KOPT-K1 (cell line): ENCODE data around the gene GRPR.

Source experiments
- H3K27ac ChIP-seq: fragments of 200-600 bp; sonication (generic); 2 replicates; pipeline ENCODE4 v1.5.1; 2016; ENCODE audit warnings: antibody characterized with exemption, mild to moderate bottlenecking, low read depth, low read length; ENCODE audit not compliant: poor library complexity, severe bottlenecking
- H3K36me3 ChIP-seq: fragments of 200-600 bp; sonication (generic); 2 replicates; pipeline ENCODE4 v1.5.1; 2017; ENCODE audit warnings: antibody characterized with exemption, mild to moderate bottlenecking, low read length, moderate library complexity; ENCODE audit not compliant: insufficient read depth
- H3K9me3 ChIP-seq: fragments of 200-600 bp; sonication (generic); 2 replicates; pipeline ENCODE4 v1.5.1; 2017; ENCODE audit warnings: antibody characterized with exemption, low read length, mild to moderate bottlenecking; ENCODE audit not compliant: insufficient read depth, poor library complexity, severe bottlenecking

GRPR gene

GRCh38 chrX:16119353-16120220, 3.8 kb upstream of the GRPR start:
- Histone ChIP-seq H3K27ac (no peak overlapping the region), H3K36me3 (no peaks in the 10 kb centered on the region), H3K9me3 (no peaks in the 10 kb centered on the region)

GRCh38 chrX:16120431-16120830, 2.9 kb upstream of the GRPR start:
- no peaks in the 10 kb centered on the region for H3K36me3 ChIP-seq
- no peaks in the 10 kb centered on the region for H3K9me3 ChIP-seq
- no peak overlapping the region for H3K27ac ChIP-seq

GRCh38 chrX:16124201-16124600, 836 bp downstream of the GRPR start:
- Histone ChIP-seq H3K9me3 (no peaks in the 10 kb centered on the region), H3K27ac (no peak overlapping the region), H3K36me3 (no peaks in the 10 kb centered on the region)

GRCh38 chrX:16125520-16126149, 2.3 kb downstream of the GRPR start:
- H3K36me3 ChIP-seq = no peaks in the 10 kb centered on the region
- H3K27ac ChIP-seq = no peak overlapping the region
- H3K9me3 ChIP-seq = no peaks in the 10 kb centered on the region

- Histone ChIP-seq H3K9me3 (no peaks in the 10 kb centered on the region), H3K27ac (no peak overlapping the region), H3K36me3 (no peaks in the 10 kb centered on the region)
These were observed 7.3 kb downstream of the GRPR start for GRCh38 chrX:16130707-16131106.

GRCh38 chrX:16134936-16135335, 11.6 kb downstream of the GRPR start:
- H3K9me3 ChIP-seq = no peaks in the 10 kb centered on the region
- no peak overlapping the region for H3K27ac ChIP-seq
- no peaks in the 10 kb centered on the region for H3K36me3 ChIP-seq

GRCh38 chrX:16136080-16136479, 12.7 kb downstream of the GRPR start:
- no peaks in the 10 kb centered on the region for H3K9me3 ChIP-seq
- no peaks in the 10 kb centered on the region for H3K36me3 ChIP-seq
- no peak overlapping the region for H3K27ac ChIP-seq

- Histone ChIP-seq H3K9me3 (no peaks in the 10 kb centered on the region), H3K27ac (no peak overlapping the region), H3K36me3 (no peaks in the 10 kb centered on the region)
These were observed 14.2 kb downstream of the GRPR start for GRCh38 chrX:16137416-16138107.

GRCh38 chrX:16138108-16138427, 14.7 kb downstream of the GRPR start:
- Histone ChIP-seq H3K9me3 (no peaks in the 10 kb centered on the region), H3K36me3 (no peaks in the 10 kb centered on the region), H3K27ac (no peak overlapping the region)

GRCh38 chrX:16140448-16140847, 17.1 kb downstream of the GRPR start:
- Histone ChIP-seq H3K9me3 (no peaks in the 10 kb centered on the region), H3K36me3 (no peaks in the 10 kb centered on the region), H3K27ac (no peak overlapping the region)

- Histone ChIP-seq H3K36me3 (no peaks in the 10 kb centered on the region), H3K27ac (no peak overlapping the region), H3K9me3 (no peaks in the 10 kb centered on the region)
These were observed 17.6 kb downstream of the GRPR start for GRCh38 chrX:16140983-16141382.

GRCh38 chrX:16141422-16142245, 18.3 kb downstream of the GRPR start:
- H3K27ac ChIP-seq = no peak overlapping the region
- H3K9me3 ChIP-seq = no peaks in the 10 kb centered on the region
- H3K36me3 ChIP-seq = no peaks in the 10 kb centered on the region

- Histone ChIP-seq H3K27ac (no peak overlapping the region), H3K9me3 (no peaks in the 10 kb centered on the region), H3K36me3 (no peaks in the 10 kb centered on the region)
These were observed 18.8 kb downstream of the GRPR start for GRCh38 chrX:16142246-16142558.

- Histone ChIP-seq H3K36me3 (no peaks in the 10 kb centered on the region), H3K27ac (no peak overlapping the region), H3K9me3 (no peaks in the 10 kb centered on the region)
These were observed 20.6 kb downstream of the GRPR start for GRCh38 chrX:16143968-16144367.

- Histone ChIP-seq H3K27ac (no peak overlapping the region), H3K9me3 (no peaks in the 10 kb centered on the region), H3K36me3 (no peaks in the 10 kb centered on the region)
These were observed 21.1 kb downstream of the GRPR start for GRCh38 chrX:16144420-16144819.
